OCI-LY1 (cell line): ENCODE data around the gene TRABD2A.

ENCODE experiments used
- H2AFZ ChIP-seq: fragments of 200-600 bp; sonication (generic), shearing (Covaris generic); 2 replicates; pipeline ENCODE4 v1.6.0; 2014; ENCODE audit warnings: antibody characterized with exemption, mild to moderate bottlenecking, low read length
- H3F3A ChIP-seq: fragments of 200-600 bp; sonication (generic), shearing (Covaris generic); 2 replicates; pipeline ENCODE4 v1.6.0; 2014; ENCODE audit warnings: mild to moderate bottlenecking, antibody characterized with exemption, low read length, moderate library complexity; ENCODE audit not compliant: insufficient read depth
- H3K27ac ChIP-seq: fragments of 200-600 bp; sonication (generic); 2 replicates; pipeline ENCODE4 v1.5.1; 2014; ENCODE audit warnings: low read length, mixed run types, mild to moderate bottlenecking, low read depth; ENCODE audit not compliant: poor library complexity, severe bottlenecking
- H3K27me3 ChIP-seq: fragments of 200-600 bp; sonication (generic); 2 replicates; pipeline ENCODE4 v1.6.0; 2014; ENCODE audit warnings: antibody characterized with exemption, mild to moderate bottlenecking, low read length, moderate library complexity; ENCODE audit not compliant: insufficient read depth
- H3K36me3 ChIP-seq: fragments of 200-600 bp; sonication (generic); 2 replicates; pipeline ENCODE4 v1.6.1; 2014; ENCODE audit warnings: mild to moderate bottlenecking, antibody characterized with exemption, low read length, moderate library complexity, mixed read lengths; ENCODE audit not compliant: insufficient read depth
- H3K4me1 ChIP-seq: fragments of 200-600 bp; sonication (generic); 2 replicates; pipeline ENCODE4 v1.5.1; 2014; ENCODE audit warnings: mild to moderate bottlenecking, low read length, moderate library complexity; ENCODE audit not compliant: insufficient read depth, severe bottlenecking
- H3K4me2 ChIP-seq: fragments of 200-600 bp; sonication (generic), shearing (Covaris generic); 2 replicates; pipeline ENCODE4 v1.6.1; 2014; ENCODE audit warnings: low read length
- H3K4me3 ChIP-seq: fragments of 200-600 bp; sonication (generic); 2 replicates; pipeline ENCODE4 v1.5.1; 2014; ENCODE audit warnings: low read length, low read depth, mild to moderate bottlenecking, mixed read lengths; ENCODE audit not compliant: poor library complexity, severe bottlenecking
- H3K79me2 ChIP-seq: fragments of 200-600 bp; shearing (Covaris generic); 2 replicates; pipeline ENCODE4 v1.6.1; 2016; ENCODE audit warnings: mixed run types, low read length, mixed read lengths; ENCODE audit not compliant: insufficient read depth
- H3K9ac ChIP-seq: fragments of 200-600 bp; sonication (generic), shearing (Covaris generic); 2 replicates; pipeline ENCODE4 v1.6.1; 2014; ENCODE audit warnings: mild to moderate bottlenecking, low read length, mixed read lengths
- H3K9me2 ChIP-seq: fragments of 200-600 bp; sonication (generic), shearing (Covaris generic); 2 replicates; pipeline ENCODE4 v1.6.1; 2014; ENCODE audit warnings: low read depth, mild to moderate bottlenecking, low read length, mixed read lengths
- H3K9me3 ChIP-seq: fragments of 200-600 bp; shearing (Covaris generic); 2 replicates; pipeline ENCODE4 v1.6.1; 2014; ENCODE audit warnings: low read length, mixed read lengths
- H4K20me1 ChIP-seq: fragments of 200-600 bp; sonication (generic), shearing (Covaris generic); 2 replicates; pipeline ENCODE4 v1.6.0; 2016; ENCODE audit warnings: mild to moderate bottlenecking, low read length; ENCODE audit not compliant: insufficient read depth
- EZH2 ChIP-seq: fragments of 200-600 bp; sonication (generic), shearing (Covaris generic); IDR thresholded peaks from 2 replicates; pipeline ENCODE4 v1.8.0; 2017; ENCODE audit warnings: borderline replicate concordance, mixed run types, mild to moderate bottlenecking, antibody characterized with exemption, low read length, moderate library complexity, mixed read lengths
- TF ChIP-seq, protein P1 (sequence below): fragments of 200-600 bp; sonication (generic), shearing (Covaris generic); IDR thresholded peaks from 2 replicates; pipeline ENCODE4 v1.5.1; 2017; ENCODE audit warnings: mild to moderate bottlenecking, antibody characterized with exemption, low read length, moderate library complexity, mixed read lengths

TRABD2A gene

DNA sequence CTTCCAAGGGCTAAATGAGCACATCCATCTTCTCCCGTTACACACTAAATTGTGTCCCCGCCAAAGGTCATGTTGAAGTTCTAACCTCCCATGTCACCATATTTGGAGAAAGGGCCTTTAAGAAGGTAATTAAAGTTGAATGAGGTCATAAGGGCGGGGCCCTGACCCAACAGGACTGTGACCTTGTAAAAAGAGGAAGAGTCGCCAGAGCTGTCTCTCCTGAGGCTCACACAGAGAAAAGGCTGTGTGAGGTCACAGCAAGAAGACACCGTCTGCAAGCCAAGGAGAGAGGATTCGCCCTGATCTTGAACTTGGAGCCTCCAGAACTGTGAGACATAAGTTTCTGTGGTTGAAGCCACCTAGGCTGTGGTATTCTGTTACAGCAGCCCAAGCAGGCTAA is 24.1 kb downstream of the TRABD2A start:
- H4K20me1 ChIP-seq: no peaks in the 10 kb centered on the region
- H3K4me3 ChIP-seq: no peak overlapping the region
- H3K9me2 ChIP-seq: no peaks in the 10 kb centered on the region
- no peaks in the 10 kb centered on the region; the same call in 1 of the 2 replicates for H3K27me3 ChIP-seq
- H3K9ac ChIP-seq: no peak overlapping the region
- no peak overlapping the region for H2AFZ ChIP-seq
- TF ChIP-seq, protein P1, sequence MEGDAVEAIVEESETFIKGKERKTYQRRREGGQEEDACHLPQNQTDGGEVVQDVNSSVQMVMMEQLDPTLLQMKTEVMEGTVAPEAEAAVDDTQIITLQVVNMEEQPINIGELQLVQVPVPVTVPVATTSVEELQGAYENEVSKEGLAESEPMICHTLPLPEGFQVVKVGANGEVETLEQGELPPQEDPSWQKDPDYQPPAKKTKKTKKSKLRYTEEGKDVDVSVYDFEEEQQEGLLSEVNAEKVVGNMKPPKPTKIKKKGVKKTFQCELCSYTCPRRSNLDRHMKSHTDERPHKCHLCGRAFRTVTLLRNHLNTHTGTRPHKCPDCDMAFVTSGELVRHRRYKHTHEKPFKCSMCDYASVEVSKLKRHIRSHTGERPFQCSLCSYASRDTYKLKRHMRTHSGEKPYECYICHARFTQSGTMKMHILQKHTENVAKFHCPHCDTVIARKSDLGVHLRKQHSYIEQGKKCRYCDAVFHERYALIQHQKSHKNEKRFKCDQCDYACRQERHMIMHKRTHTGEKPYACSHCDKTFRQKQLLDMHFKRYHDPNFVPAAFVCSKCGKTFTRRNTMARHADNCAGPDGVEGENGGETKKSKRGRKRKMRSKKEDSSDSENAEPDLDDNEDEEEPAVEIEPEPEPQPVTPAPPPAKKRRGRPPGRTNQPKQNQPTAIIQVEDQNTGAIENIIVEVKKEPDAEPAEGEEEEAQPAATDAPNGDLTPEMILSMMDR: no peak
- TF ChIP-seq EZH2: no peak
- 0 out of 2 replicates have a peak, but pooled peaks cover 4% of the 10 kb centered on the region for H3K9me3 ChIP-seq
- H3K4me1 ChIP-seq: no peaks in the 10 kb centered on the region
- no peaks in the 10 kb centered on the region for H3K79me2 ChIP-seq
- H3K27ac ChIP-seq: no peak overlapping the region
- no peaks in the 10 kb centered on the region for H3K36me3 ChIP-seq
- no peak overlapping the region for H3K4me2 ChIP-seq
- H3F3A ChIP-seq: no peaks in the 10 kb centered on the region

DNA sequence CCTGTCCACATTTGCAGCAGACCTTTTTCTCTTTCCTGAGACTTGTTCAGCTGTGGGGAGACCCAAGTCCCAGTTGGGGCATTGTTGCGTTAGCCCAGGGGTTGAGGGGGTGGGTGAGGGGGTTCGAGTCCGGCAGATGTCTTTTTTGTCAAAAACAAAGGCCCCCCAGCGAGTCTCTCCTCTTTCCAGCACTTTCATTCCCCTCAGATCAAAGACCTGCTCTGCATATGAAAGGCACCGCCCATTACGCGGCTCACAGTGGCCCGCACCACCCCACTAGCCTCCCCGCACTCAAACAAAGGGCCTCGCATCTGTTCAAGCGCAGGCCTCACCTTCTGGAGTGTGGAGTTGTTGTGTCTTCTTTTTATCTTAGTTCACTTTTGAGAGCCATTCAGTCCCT is 25.2 kb downstream of the TRABD2A start:
- TF ChIP-seq, protein P1: no peak
- no peak for TF ChIP-seq EZH2
- Histone ChIP-seq H3K79me2 (no peaks in the 10 kb centered on the region), H3F3A (no peaks in the 10 kb centered on the region), H3K9me3 (0 out of 2 replicates have a peak, but pooled peaks cover 4% of the 10 kb centered on the region), H3K36me3 (no peaks in the 10 kb centered on the region), H3K4me2 (no peak overlapping the region), H3K9ac (no peak overlapping the region), H4K20me1 (no peaks in the 10 kb centered on the region), H2AFZ (no peak overlapping the region), H3K27me3 (no peaks in the 10 kb centered on the region; the same call in 1 of the 2 replicates), H3K27ac (no peak overlapping the region), H3K4me3 (no peak overlapping the region), H3K4me1 (no peaks in the 10 kb centered on the region), H3K9me2 (no peaks in the 10 kb centered on the region)

DNA sequence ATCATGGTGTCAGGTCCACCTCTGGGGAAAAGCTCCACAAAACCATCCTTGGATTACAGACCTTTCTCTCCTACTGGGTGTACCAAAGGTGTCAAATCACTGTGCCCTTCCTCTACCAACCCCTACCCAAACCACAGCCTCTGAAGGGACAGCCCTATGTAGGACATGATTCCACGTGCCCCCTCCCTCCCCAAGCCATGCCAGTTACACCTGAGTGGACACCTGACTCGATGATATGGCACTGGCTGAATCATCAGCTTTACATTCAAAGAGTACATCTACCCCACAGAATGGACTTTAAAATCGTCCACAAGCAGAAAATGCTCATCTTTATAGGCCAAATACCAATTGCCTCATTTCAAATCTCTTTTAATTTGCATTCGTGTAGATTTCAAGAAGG is 26.0 kb downstream of the TRABD2A start:
- H4K20me1 ChIP-seq: no peaks in the 10 kb centered on the region
- no peaks in the 10 kb centered on the region for H3K9me2 ChIP-seq
- H3K4me3 ChIP-seq: no peak overlapping the region
- no peaks in the 10 kb centered on the region for H3K79me2 ChIP-seq
- TF ChIP-seq, protein P1: no peak
- TF ChIP-seq EZH2: no peak
- H3K4me2 ChIP-seq: no peak overlapping the region
- 0 out of 2 replicates have a peak, but pooled peaks cover 4% of the 10 kb centered on the region for H3K9me3 ChIP-seq
- H3K27me3 ChIP-seq: no peaks in the 10 kb centered on the region; the same call in 1 of the 2 replicates
- H2AFZ ChIP-seq: no peak overlapping the region
- no peak overlapping the region for H3K27ac ChIP-seq
- H3K9ac ChIP-seq: no peak overlapping the region
- no peaks in the 10 kb centered on the region for H3F3A ChIP-seq
- H3K36me3 ChIP-seq: no peaks in the 10 kb centered on the region
- H3K4me1 ChIP-seq: no peaks in the 10 kb centered on the region
